GM19238 (cell line): ENCODE results near the gene CHD1.

Source experiments
- DNase-seq: peaks from one replicate; pipeline ENCODE4 v3.0.0; 2011; ENCODE audit warnings: low spot score; ENCODE audit not compliant: insufficient read length

The CHD1 gene

DNA sequence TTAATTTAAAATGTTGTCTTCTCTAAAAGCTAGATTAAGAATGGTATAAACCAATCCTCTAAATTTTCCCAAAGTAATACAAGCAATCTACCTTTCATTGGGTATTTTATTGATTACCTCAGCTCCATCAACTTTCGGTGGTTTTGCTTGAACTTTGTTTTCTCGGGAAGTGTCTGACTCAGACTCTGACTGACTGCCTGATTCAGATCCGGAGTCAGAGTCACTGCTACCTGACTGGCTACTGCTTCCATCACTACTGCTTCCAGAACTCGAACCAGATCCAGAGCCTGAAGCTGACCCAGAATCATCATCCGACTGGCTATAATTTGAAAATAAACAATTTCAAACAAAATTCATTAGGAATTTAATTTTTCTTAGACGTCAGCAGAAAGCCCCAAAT lies 24.0 kb downstream of the CHD1 start:
- DNase-seq, result no peak

GRCh38 chr5:98902733-98903132 lies 26.1 kb downstream of the CHD1 start:
- DNase-seq, result no peak

DNA sequence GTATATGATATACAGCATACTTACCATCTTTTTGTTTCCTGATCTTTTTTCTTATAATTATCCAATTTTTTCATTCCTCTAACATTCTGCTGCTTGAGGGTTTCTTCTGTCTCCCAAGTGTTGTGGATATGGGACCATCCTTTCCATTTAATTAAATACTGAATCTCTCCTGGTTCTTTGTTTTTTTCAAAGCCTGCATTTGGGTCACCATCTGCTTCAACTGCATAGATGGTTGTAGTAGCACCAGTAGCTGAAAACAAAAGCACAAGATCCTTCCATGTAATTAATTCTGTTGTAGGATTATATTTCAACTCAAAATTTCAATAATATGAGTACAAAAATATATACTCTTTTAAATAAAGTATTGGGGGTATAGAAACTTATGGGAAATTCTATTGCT lies 29.4 kb downstream of the CHD1 start:
- no peak for DNase-seq

GRCh38 chr5:98898743-98899142 lies 30.1 kb downstream of the CHD1 start:
- DNase-seq, result no peak

GRCh38 chr5:98891591-98891990 lies 37.2 kb downstream of the CHD1 start:
- no peak for DNase-seq

GRCh38 chr5:98880598-98880997 lies 48.2 kb downstream of the CHD1 start:
- DNase-seq, result no peak

DNA sequence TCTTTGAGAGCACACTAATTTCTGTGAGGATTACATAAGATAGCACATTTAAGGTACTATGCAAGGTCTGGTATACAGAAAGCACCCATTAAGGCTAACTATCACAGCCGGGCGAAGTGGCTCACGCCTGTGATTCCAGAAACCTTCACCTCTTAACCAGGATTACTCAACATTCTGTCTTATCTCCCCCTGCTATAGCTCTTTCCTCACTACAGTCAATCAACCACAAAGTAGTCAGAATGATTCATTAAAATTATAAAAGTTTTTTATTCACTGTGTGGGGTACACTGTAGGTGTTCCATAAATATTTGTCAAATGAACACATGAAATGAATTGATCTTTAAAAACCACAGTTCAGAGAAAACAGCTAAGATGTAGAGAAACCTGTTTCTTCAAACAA lies 48.7 kb downstream of the CHD1 start:
- DNase-seq, result no peak

GRCh38 chr5:98877600-98877999 lies 51.2 kb downstream of the CHD1 start:
- no peak for DNase-seq

GRCh38 chr5:98872674-98873073 lies 56.1 kb downstream of the CHD1 start:
- DNase-seq, result no peak

DNA sequence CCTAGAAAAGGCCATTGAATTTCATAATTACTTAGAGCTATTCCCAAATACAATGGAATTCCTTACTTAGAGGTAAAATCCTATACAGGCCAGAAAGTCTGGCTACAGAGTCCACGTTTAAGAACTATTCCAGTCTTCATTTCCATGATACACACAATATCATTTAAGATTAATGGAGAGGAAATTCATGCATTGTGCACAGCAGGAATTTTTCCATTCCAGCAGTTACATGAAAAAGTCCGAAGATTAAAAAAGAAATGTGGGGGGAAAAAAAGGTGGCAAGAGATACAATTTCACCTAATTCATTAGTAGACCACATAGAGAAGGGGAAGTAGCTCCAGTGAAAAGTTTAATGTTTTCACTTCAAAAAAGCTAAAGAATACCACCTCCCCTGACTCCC lies 63.1 kb downstream of the CHD1 start:
- DNase-seq, result no peak

GRCh38 chr5:98847054-98847453 lies 81.8 kb downstream of the CHD1 start:
- DNase-seq, result no peak

DNA sequence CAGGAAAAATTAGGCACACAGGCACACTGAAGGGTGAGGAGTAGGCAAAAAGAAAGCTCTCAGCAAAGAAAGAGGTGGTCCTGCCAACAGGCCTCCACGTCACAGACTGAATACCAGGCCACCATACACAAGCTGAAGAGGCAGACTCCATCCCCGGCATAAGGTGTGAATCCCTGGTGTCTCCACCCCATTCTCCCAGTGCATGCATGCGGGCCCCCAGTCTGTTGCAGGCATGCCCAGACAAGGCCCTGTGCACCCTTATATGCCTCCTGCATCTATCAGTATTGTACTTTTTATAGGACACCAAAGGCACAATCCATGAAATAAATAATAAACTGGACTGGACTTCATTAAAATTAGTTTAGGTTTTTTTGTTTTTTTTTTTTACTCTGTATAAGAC lies 82.3 kb downstream of the CHD1 start:
- DNase-seq, result no peak

- no peak for DNase-seq
Observed at GRCh38 chr5:98845878-98846277, 82.9 kb downstream of the CHD1 start.

DNA sequence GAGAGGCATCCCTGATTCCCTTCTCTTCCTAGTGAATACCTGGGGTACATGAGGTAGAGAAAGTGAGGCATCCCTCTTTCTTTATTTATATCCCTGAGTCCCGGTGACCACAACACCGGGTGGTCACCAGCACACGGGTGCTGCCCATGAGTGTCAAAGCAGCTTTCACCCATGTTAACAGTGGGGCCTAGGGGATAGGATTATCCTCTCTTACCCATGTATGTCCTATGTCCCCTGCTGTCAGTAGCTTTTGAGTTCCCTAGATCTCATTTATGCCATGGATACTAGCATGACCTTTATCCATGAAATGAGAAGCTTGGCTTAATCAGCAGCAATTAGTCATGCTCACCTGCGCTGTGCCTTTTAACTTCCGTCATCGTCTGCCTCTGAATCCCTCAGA lies 83.9 kb downstream of the CHD1 start:
- no peak for DNase-seq

DNA sequence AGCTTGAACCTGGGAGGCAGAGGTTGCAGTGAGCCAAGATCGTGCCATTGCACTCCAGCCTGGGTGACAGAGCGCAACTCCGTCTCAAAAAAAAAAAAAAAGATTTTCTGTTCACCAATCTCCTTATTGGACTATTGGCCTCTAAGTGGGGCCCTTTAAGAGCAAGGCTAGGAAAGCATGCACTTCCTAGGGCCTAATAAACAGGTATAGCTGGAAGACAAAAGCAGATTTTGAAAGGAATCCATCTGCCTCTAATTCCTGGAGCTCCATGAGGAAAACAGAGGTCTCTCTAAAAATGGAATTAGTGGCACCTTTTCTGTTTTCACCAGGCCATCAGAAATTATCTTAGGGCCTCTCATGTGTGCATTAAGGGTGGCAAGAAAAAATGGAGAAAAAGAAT lies 85.3 kb downstream of the CHD1 start:
- DNase-seq, result no peak

DNA sequence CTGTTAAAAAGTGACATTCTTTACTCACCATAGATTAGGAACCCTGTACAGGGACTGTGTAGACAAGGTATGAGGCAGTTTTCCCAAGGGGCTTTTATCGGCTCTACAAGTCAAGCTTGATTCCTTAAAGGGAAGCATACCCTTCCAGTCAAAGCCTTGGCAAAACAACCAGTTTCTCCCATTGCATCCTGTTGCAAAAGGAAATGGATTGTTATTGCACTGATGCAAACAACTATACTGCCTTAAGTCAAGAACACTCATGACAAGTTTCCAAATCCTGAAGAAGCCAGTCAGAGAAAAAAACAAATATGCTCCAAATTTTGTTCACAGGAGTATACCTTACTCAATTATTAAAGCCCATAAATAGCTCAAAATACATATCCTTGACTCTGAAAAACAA lies 87.9 kb downstream of the CHD1 start:
- DNase-seq, result no peak

DNA sequence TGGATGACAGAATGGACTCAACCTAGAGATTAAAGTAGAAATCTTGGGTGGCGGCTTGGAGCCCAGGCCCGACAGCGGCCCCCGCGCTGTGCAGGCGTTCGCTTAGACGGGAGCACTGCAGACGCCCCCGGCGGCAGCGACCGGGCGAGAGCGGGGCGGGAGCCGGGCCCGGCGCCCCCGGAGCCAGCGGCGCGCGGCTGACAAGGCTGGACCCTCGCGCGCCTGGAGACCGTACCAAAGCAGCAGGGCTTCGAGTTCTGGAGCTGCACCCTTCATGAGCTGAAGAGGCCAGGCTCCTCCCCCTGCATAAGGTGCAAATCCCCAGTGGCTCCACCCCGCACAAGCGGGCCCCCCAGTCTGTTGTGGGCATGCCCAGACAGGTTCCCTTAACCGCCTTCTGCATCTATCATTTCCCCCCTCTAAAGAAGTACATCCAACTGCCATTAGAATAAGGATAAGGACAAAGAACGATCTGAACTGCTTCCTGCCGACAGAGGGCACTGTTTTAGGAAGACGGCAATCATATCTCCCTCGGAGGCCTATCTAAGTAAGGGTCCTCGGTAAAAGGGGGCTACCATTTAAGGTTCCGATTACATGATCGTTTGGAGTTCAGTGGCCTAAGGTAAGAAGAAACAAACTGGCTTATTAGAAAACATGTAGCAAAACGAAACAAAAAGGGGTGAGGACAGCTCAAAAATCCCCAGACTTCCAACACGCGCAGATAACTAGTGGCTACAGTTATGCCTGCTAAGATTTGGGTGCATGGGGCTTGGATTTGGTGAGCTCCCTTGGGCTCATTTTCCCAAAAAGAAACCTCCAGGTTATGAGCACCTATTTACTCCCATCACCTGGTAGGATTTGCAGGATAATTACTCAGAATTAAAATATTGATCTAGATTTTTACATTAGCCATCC lies 89.1 kb downstream of the CHD1 start:
- DNase-seq, result no peak

DNA sequence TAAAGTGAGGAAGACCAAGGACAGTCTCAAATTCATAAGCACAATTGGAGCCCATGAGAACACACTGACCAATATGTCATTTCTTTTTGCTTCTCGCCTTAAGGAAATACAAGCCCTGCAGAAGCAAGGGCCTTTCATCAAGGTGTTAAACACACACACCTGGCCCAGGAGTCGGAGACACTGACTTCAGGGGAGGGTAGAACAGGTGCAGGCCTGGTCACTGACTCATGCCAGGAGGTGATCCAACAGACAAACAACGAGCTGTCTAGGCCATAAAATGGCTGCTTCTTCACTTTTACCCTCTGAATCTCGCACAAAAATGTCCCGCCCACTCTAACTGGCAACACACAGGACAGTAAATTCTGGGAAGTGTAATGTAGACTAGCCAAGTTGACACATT lies 92.6 kb downstream of the CHD1 start:
- DNase-seq, result no peak

GRCh38 chr5:98827588-98828284 lies 101.1 kb downstream of the CHD1 start:
- DNase-seq, result no peak

- DNase-seq, result no peak
Observed at GRCh38 chr5:98827161-98827560, 101.6 kb downstream of the CHD1 start.

GRCh38 chr5:98825582-98826375 lies 103.0 kb downstream of the CHD1 start:
- DNase-seq, result no peak

GRCh38 chr5:98816582-98817222 lies 112.1 kb downstream of the CHD1 start:
- DNase-seq, result no peak
